Left ventricle myocardium inferior (tissue), 1 donor: ENCODE results near the gene PRKCZ. TPM values are rescaled to one million over a fixed set of nuclear protein-coding genes. Genes with fewer than 3 reads are reported as not detected.
"Not testable (repeated sequence)": the region's sequence is repeated elsewhere in the genome, so short reads cannot be mapped to it uniquely, and the experiment has no call there.

Source experiments
- DNase-seq: peaks from one replicate; pipeline ENCODE4 v3.0.0-alpha.2; 2020
- H3K27ac ChIP-seq: fragments of 200-600 bp; replicated peaks from 2 replicates; pipeline ENCODE4 v1.8.0; 2021
- H3K27me3 ChIP-seq: fragments of 200-600 bp; 2 replicates; pipeline ENCODE4 v1.8.0; 2021; ENCODE audit warnings: low read depth
- H3K36me3 ChIP-seq: fragments of 200-600 bp; 2 replicates; pipeline ENCODE4 v1.8.0; 2021
- H3K4me1 ChIP-seq: fragments of 200-600 bp; 2 replicates; pipeline ENCODE4 v1.8.0; 2021
- H3K4me3 ChIP-seq: fragments of 200-600 bp; 2 replicates; pipeline ENCODE4 v1.8.0; 2021; ENCODE audit warnings: mild to moderate bottlenecking, moderate library complexity
- H3K9me3 ChIP-seq: fragments of 200-600 bp; replicated peaks from 2 replicates; pipeline ENCODE4 v1.8.0; 2021
- CTCF ChIP-seq: fragments of 200-600 bp; IDR thresholded peaks from 2 replicates; pipeline ENCODE4 v1.8.0; 2021; ENCODE audit warnings: antibody characterized with exemption, mild to moderate bottlenecking, borderline replicate concordance
- intact Hi-C: fragments of 100-400 bp; cut with micrococcal nuclease; formaldehyde crosslinking; loops from one replicate; pipeline ENCODE4 v1.11.0; 2022
- total RNA-seq: library from RNA; stranded (reverse); fragmentation: NEBNext Ultra II Directional; extraction: Animal tissue kit (Norgen Biotek cat#: 25700); gene quantifications from one replicate; pipeline ENCODE4 v1.2.1, GENCODE V29; 2021
- donor health status: DM: no; HTN: yes; CAD: no; lungs with severe emphysema.

Gene PRKCZ
- total RNA-seq, 1 donor from 2014 or later, result 19.1 TPM

GRCh38 chr1:2093636-2094035 is 43.4 kb downstream of the PRKCZ start:
- peaks cover 8% of the 10 kb centered on the region for H3K27me3 ChIP-seq
- H3K4me3 ChIP-seq, result no peak overlapping the region
- DNase-seq, result no peak
- peaks cover 6% of the 10 kb centered on the region for H3K4me1 ChIP-seq
- H3K9me3 ChIP-seq, result no peaks in the 10 kb centered on the region
- H3K36me3 ChIP-seq, result no peaks in the 10 kb centered on the region
- H3K27ac ChIP-seq, result no peak overlapping the region
- TF ChIP-seq CTCF, result no peak
- intact Hi-C loops, result no loop called here

- H3K4me1 ChIP-seq, H3K36me3 ChIP-seq, intact Hi-C loops, H3K4me3 ChIP-seq, H3K27me3 ChIP-seq, H3K9me3 ChIP-seq, H3K27ac ChIP-seq: not testable (repeated sequence)
- peak; percentile 36 for DNase-seq
Measured at GRCh38 chr1:2094269-2095158, 44.3 kb downstream of the PRKCZ start.

- no peak for DNase-seq
- no peak overlapping the region for H3K4me3 ChIP-seq
- no peaks in the 10 kb centered on the region for H3K36me3 ChIP-seq
- no peak for TF ChIP-seq CTCF
- H3K9me3 ChIP-seq, result no peaks in the 10 kb centered on the region
- H3K4me1 ChIP-seq, result peaks cover 6% of the 10 kb centered on the region
- no peak overlapping the region for H3K27ac ChIP-seq
- peaks cover 7% of the 10 kb centered on the region for H3K27me3 ChIP-seq
- intact Hi-C loops, result no loop called here
Measured at GRCh38 chr1:2095394-2095793, 45.2 kb downstream of the PRKCZ start.

- Histone ChIP-seq H3K9me3 (no peaks in the 10 kb centered on the region), H3K4me3 (no peak overlapping the region), H3K36me3 (no peaks in the 10 kb centered on the region)
Measured at GRCh38 chr1:2095981-2096736, 45.9 kb downstream of the PRKCZ start.

GRCh38 chr1:2097386-2098300 is 47.4 kb downstream of the PRKCZ start:
- peaks cover 6% of the 10 kb centered on the region for H3K4me1 ChIP-seq
- no peaks in the 10 kb centered on the region for H3K9me3 ChIP-seq
- no peaks in the 10 kb centered on the region for H3K27me3 ChIP-seq
- TF ChIP-seq CTCF, result no peak
- intact Hi-C loops, result no loop called here
- no peak overlapping the region for H3K27ac ChIP-seq
- H3K36me3 ChIP-seq, result no peaks in the 10 kb centered on the region
- no peak overlapping the region for H3K4me3 ChIP-seq
- no peak for DNase-seq

More at GRCh38 chr1:2095981-2096736, 45.9 kb downstream of the PRKCZ start:
- H3K27me3 ChIP-seq, result peaks cover 1% of the 10 kb centered on the region
- H3K4me1 ChIP-seq, result peaks cover 6% of the 10 kb centered on the region
- no peak for DNase-seq
- TF ChIP-seq CTCF, result no peak
- H3K27ac ChIP-seq, result no peak overlapping the region
- intact Hi-C loops, result no loop called here
